A673 (cell line): Measurements from ENCODE around the gene PRR14L.

Source experiments
- EZH2 ChIP-seq: fragments of 200-600 bp; sonication (generic); IDR thresholded peaks from 2 replicates; pipeline ENCODE4 v1.6.1; 2017; ENCODE audit warnings: borderline replicate concordance, low read depth, mild to moderate bottlenecking, mixed read lengths, antibody characterized with exemption, low read length; ENCODE audit not compliant: poor library complexity, severe bottlenecking
- TF ChIP-seq, protein P1 (sequence below): fragments of 300-800, 200-600 bp; sonication (generic); conservative IDR thresholded peaks from 2 replicates; pipeline ENCODE4 v1.5.1; 2017; ENCODE audit warnings: low read depth, mild to moderate bottlenecking, antibody characterized with exemption, low read length, moderate library complexity, mixed read lengths

- TF ChIP-seq, protein P1, sequence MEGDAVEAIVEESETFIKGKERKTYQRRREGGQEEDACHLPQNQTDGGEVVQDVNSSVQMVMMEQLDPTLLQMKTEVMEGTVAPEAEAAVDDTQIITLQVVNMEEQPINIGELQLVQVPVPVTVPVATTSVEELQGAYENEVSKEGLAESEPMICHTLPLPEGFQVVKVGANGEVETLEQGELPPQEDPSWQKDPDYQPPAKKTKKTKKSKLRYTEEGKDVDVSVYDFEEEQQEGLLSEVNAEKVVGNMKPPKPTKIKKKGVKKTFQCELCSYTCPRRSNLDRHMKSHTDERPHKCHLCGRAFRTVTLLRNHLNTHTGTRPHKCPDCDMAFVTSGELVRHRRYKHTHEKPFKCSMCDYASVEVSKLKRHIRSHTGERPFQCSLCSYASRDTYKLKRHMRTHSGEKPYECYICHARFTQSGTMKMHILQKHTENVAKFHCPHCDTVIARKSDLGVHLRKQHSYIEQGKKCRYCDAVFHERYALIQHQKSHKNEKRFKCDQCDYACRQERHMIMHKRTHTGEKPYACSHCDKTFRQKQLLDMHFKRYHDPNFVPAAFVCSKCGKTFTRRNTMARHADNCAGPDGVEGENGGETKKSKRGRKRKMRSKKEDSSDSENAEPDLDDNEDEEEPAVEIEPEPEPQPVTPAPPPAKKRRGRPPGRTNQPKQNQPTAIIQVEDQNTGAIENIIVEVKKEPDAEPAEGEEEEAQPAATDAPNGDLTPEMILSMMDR = no peak
- no peak for TF ChIP-seq EZH2
These were observed 110.4 kb downstream of the PRR14L start for GRCh38 chr22:31639436-31640039.
